Measurements from ENCODE around the gene COBL. TPM values are rescaled to one million over a fixed set of nuclear protein-coding genes. Genes with fewer than 3 reads are reported as not detected.

Gene COBL
- total RNA-seq, 2 experiments from 2014 or later, result not detected

GRCh38 chr7:50977421-50977820 is 339.2 kb downstream of the COBL start:
- no peaks in the 10 kb centered on the region for H3K36me3 Mint-ChIP-seq (ENCODE audit: low read depth)

DNA sequence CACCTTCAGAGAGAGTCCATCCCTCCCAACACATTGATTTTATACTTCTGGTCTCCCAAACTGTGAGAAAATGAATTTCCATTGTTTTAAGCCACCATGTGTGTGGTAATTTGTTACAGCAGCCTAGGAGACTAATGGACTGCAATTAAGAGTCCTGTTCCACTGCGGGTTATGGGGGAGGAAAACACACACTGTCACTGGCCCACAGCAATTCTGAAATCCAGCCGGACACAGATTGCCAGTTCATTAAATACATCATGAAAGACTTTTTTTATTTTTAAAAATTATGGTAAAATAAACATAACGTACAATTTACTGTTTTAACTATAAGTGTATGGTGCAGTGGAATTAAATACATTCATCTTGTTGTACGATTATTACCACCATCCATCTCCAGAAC is 340.5 kb downstream of the COBL start:
- H3K4me3 Mint-ChIP-seq, result no peak overlapping the region
- H3K4me1 Mint-ChIP-seq, result no peaks in the 10 kb centered on the region
- H3K27ac Mint-ChIP-seq, result no peak overlapping the region
- intact Hi-C loops (cut with DNase I, micrococcal nuclease), result no loop called here
- CTCF ChIA-PET, result no interaction called here
- DNase-seq, result no peak
- H3K27me3 Mint-ChIP-seq, result peaks cover 5% of the 10 kb centered on the region
- POLR2A ChIA-PET, result no interaction called here
- ATAC-seq, result no peak
- H3K9me3 Mint-ChIP-seq (ENCODE audit: low read depth), result peaks cover 2% of the 10 kb centered on the region
- H3K36me3 Mint-ChIP-seq (ENCODE audit: low read depth), result no peaks in the 10 kb centered on the region

More at GRCh38 chr7:50977421-50977820, 339.2 kb downstream of the COBL start:
- H3K9me3 Mint-ChIP-seq (ENCODE audit: low read depth), result peaks cover 2% of the 10 kb centered on the region
- peaks cover 5% of the 10 kb centered on the region for H3K27me3 Mint-ChIP-seq
- H3K4me3 Mint-ChIP-seq, result no peak overlapping the region
- CTCF ChIA-PET, result no interaction called here
- no peak overlapping the region for H3K27ac Mint-ChIP-seq
- POLR2A ChIA-PET, result no interaction called here
- intact Hi-C loops (cut with DNase I, micrococcal nuclease), result no loop called here
- H3K4me1 Mint-ChIP-seq, result no peaks in the 10 kb centered on the region
- DNase-seq, result no peak
- no peak for ATAC-seq

- peaks cover 2% of the 10 kb centered on the region for H3K9me3 Mint-ChIP-seq (ENCODE audit: low read depth)
- POLR2A ChIA-PET, result no interaction called here
- no peaks in the 10 kb centered on the region for H3K36me3 Mint-ChIP-seq (ENCODE audit: low read depth)
- DNase-seq (no peak), ATAC-seq (no peak)
- H3K27me3 Mint-ChIP-seq, result peaks cover 7% of the 10 kb centered on the region
- intact Hi-C loops (cut with DNase I, micrococcal nuclease), result no loop called here
- H3K27ac Mint-ChIP-seq, result no peak overlapping the region
- H3K4me1 Mint-ChIP-seq, result no peaks in the 10 kb centered on the region
- H3K4me3 Mint-ChIP-seq, result no peak overlapping the region
- CTCF ChIA-PET, result no interaction called here
Observed at GRCh38 chr7:50974240-50974639, 342.4 kb downstream of the COBL start.

DNA sequence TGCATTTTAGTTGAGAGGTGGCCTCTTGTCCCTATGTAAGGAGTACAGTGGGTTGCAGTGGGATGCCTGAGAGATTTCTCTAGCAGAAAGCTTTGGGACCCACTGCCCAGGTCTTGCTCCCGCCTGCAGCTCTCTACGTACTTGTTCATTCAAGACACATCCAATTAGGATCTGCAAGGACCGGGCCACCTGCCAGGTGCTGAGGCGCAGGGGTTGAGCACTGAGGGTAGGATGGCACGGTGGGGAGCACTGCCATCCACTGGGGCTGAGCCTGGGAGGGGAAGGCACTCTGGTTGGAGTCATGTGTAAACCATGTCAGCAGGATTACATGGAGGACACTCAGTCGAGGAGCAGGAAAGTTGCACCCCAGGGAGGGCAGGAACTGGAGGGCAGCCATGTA is 342.8 kb downstream of the COBL start:
- POLR2A ChIA-PET, result no interaction called here
- intact Hi-C loops (cut with DNase I, micrococcal nuclease), result no loop called here
- ATAC-seq, result no peak

DNA sequence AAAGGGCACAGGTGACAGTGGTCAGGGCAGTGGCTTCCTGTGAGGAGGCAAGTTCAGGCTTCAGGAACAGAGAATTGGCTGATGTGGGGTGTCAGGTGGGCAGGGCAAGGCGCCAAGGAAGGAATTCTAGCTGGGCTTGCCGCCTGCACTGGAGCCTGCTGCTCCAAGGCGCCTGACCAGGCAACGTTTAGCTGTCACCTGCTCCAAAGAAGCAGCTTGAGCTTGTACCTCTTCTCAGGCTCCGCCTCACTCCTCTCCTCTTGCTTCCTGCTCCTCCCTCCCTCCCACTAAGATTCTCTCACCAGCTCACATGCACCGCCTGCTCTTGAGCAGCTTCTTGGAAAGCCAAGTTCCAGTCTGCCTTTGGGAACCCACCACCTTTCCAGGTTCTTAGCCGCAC is 346.5 kb downstream of the COBL start:
- CTCF ChIA-PET, result interaction anchor here (0.6 kb wide), 1 partner anchor 230 kb away, joined by 3 read pairs; no protein-coding TSS in a partner anchor
- intact Hi-C loops (cut with DNase I, micrococcal nuclease), result no loop called here
- Mint-ChIP-seq H3K27me3 (peaks cover 5% of the 10 kb centered on the region), H3K9me3 (ENCODE audit: low read depth) (peaks cover 9% of the 10 kb centered on the region), H3K4me3 (no peak overlapping the region), H3K36me3 (ENCODE audit: low read depth) (peaks cover 1% of the 10 kb centered on the region), H3K4me1 (no peaks in the 10 kb centered on the region), H3K27ac (no peak overlapping the region)
- DNase-seq, result no peak
- POLR2A ChIA-PET, result no interaction called here
- ATAC-seq, result no peak

More for the DNA sequence above, 342.8 kb downstream of the COBL start:
- Mint-ChIP-seq H3K27ac (no peak overlapping the region), H3K4me1 (no peaks in the 10 kb centered on the region), H3K36me3 (ENCODE audit: low read depth) (no peaks in the 10 kb centered on the region), H3K27me3 (peaks cover 7% of the 10 kb centered on the region), H3K9me3 (ENCODE audit: low read depth) (peaks cover under 1% of the 10 kb centered on the region), H3K4me3 (no peak overlapping the region)
- CTCF ChIA-PET, result interaction anchor here (0.5 kb wide), 1 partner anchor 547 kb away, joined by 3 read pairs; no protein-coding TSS in a partner anchor
- DNase-seq, result no peak

All from activated CD4-positive, alpha-beta T cell treated with anti-CD3 and anti-CD28 coated beads for 36 hours (primary cell).